ENCODE measurements around the gene SUGP2. TPM values are rescaled to one million over a fixed set of nuclear protein-coding genes. Genes with fewer than 3 reads are reported as not detected.

Gene SUGP2
- total RNA-seq, 1 donor from 2014 or later: 19.8 TPM

DNA sequence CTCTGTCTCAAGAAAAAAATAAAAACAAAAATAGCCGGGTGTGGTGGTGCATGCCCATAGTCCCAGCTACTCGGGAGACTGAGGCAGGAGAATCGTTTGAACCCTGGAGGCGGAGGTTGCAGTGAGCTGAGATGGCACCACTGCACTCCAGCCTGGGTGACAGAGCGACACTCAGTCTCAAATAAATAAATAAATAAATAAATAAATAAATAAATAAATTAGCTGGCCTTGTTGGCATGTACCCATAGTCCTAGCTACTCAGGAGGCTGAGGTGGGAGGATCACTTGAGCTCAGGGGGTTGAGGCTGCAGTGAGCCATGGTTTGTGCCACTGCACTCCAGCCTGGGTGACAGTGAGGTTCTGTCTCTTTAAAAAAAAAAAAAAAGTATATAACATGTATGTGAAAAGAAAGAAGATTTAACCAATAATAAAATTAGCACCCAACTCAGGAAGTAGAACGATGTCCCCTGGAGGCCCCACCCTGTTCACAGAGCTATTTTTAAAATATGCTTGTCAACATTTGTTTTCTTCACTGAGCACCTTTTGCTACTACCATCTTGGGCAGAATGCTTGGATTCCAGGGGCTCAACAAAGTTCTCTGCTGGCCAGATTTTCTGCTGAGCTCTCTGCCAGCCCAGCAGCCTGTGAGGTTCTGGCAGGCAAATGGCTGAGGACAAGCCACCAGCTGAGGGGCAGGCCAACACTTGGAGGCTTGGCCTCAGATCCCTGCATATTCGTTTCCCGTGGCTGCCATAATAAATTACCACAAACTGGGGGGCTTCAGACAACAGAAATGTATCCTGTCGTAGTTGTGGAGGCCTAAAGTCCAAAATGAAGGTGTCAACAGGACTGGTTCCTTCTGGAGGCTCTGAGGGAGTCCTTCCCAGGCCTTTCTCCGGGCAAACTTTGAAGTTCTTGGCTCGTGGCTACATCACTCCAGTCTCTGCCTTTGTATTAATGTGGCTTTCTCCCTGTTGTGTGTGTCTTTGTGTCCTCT, 35.6 kb upstream of the SUGP2 start:
- H3K4me3 ChIP-seq (ENCODE audit: low read length in 3 of 3): peak overlapping the region in 2 of 3 donors; percentile 21 to 45
- H3K27me3 ChIP-seq (ENCODE audit: control insufficient read depth in 3 of 3, insufficient read depth in 3 of 3, low read length in 3 of 3): no peaks in the 10 kb centered on the region
- peaks cover 0 to 6% (median 2%) of the 10 kb centered on the region in 3 donors for H3K36me3 ChIP-seq (ENCODE audit: control insufficient read depth in 3 of 3, insufficient read depth in 3 of 3, low read length in 3 of 3)
- H3K27ac ChIP-seq (ENCODE audit: low read depth, low read length): peak overlapping the region; percentile 77
- peaks cover 38 to 52% (median 43%) of the 10 kb centered on the region in 3 donors for H3K4me1 ChIP-seq (ENCODE audit: control insufficient read depth in 3 of 3, insufficient read depth in 3 of 3, low read length in 3 of 3)
- H3K9me3 ChIP-seq (ENCODE audit: control insufficient read depth in 3 of 3, low read length in 3 of 3): no peaks in the 10 kb centered on the region
- peak overlapping the region; percentile 20 to 54 (median 38) for H3K9ac ChIP-seq (ENCODE audit: low read depth in 1 of 3, low read length in 3 of 3)

DNA sequence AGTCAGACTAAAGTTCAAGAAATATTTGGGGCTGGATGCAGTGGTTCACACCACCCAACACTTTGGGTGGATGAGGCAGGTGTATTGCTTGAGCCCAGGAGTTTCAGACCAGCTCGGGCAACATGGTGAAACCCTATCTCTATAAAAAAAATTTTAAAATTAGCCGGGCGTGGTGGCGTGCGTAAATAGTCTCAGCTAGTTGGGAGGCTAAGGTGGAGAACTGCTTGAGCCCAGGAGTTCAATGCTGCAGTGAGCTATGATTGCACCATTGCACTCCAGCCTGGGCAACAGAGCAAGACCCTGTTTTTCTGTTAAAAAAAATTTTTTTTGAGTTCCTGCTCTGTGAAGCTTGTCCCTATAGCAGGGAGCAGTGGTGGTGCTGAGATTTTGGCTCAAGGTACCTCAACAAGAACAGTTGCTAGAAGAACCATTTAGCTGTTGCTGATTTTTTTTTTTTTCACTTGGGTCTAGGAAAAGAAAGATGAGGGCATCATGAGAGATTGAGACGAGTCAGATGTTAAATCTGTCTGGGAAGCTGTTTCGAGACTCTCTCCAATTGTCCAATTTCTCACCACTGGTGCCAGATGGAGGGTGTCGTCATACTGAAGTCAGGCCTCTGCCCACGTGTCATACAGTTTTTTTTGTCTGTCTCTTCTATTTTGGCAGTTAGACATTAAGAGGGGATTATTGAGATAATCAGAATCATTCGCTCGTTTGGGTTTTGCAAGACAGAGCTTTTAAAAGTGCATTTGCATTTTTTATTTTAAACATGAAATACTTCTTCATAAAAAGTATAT, 34.2 kb upstream of the SUGP2 start:
- no peak overlapping the region for H3K4me3 ChIP-seq (ENCODE audit: low read length in 3 of 3)
- H3K9me3 ChIP-seq (ENCODE audit: control insufficient read depth in 3 of 3, low read length in 3 of 3): no peaks in the 10 kb centered on the region
- no peaks in the 10 kb centered on the region for H3K27me3 ChIP-seq (ENCODE audit: control insufficient read depth in 3 of 3, insufficient read depth in 3 of 3, low read length in 3 of 3)
- H3K4me1 ChIP-seq (ENCODE audit: control insufficient read depth in 3 of 3, insufficient read depth in 3 of 3, low read length in 3 of 3): peaks cover 42 to 53% (median 44%) of the 10 kb centered on the region in 3 donors
- peak overlapping the region; percentile 64 for H3K27ac ChIP-seq (ENCODE audit: low read depth, low read length)
- H3K36me3 ChIP-seq (ENCODE audit: control insufficient read depth in 3 of 3, insufficient read depth in 3 of 3, low read length in 3 of 3): peaks cover 0 to 6% (median 2%) of the 10 kb centered on the region in 3 donors
- peak overlapping the region in 2 of 3 donors; percentile 9 to 51 for H3K9ac ChIP-seq (ENCODE audit: low read depth in 1 of 3, low read length in 3 of 3)

DNA sequence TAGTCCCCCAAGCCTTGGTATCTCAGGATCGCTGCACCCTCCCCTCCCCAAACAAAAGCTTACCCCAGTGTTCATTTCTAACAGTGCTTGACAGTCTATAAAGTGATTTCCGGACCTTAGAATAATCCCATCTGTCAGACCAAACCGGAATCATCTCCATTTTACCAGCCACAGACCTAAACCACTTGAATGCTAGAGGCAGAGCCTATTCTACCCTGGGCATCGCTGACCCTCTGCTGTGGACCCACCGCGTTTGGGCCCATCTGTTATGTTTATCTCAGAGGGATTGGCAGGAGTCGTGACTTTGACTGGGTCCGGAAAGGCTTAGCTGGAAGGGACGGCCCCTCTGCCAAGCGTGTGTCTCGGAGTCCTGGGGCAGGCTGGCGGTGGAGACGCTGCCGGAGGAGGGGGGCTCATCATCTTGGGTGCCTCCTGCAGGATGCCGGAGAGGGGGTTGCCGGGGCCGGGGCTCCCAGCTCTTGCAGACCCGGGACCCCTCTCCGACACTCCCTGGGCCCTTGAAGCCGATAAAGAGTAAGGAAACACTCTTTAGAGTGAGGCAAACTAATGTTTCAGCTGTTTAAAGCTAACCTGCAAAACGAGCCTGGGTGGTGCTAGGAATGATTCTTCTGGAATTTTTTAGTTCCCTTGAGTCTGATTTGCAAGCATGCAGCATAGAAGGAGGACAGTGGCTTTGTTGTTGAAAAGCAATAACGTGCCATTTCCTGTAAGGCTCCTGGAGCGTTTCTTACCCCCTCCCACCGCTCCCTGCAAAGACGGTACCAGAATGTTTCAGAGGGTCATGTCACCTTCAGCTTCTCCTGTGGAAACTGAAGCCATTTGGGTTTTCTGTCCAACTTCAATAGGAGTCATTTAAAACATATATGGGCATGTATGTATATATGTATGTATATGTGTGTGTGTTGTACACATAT, 31.8 kb upstream of the SUGP2 start:
- H3K27ac ChIP-seq (ENCODE audit: low read depth, low read length): peak overlapping the region; percentile 75
- H3K4me3 ChIP-seq (ENCODE audit: low read length in 3 of 3): peak overlapping the region; percentile 91 to 93 (median 91)
- H3K9me3 ChIP-seq (ENCODE audit: control insufficient read depth in 3 of 3, low read length in 3 of 3): no peaks in the 10 kb centered on the region
- H3K4me1 ChIP-seq (ENCODE audit: control insufficient read depth in 3 of 3, insufficient read depth in 3 of 3, low read length in 3 of 3): peaks cover 64 to 72% (median 65%) of the 10 kb centered on the region in 3 donors
- no peaks in the 10 kb centered on the region for H3K27me3 ChIP-seq (ENCODE audit: control insufficient read depth in 3 of 3, insufficient read depth in 3 of 3, low read length in 3 of 3)
- H3K36me3 ChIP-seq (ENCODE audit: control insufficient read depth in 3 of 3, insufficient read depth in 3 of 3, low read length in 3 of 3): peaks cover 0 to 2% (median 0%) of the 10 kb centered on the region in 3 donors
- H3K9ac ChIP-seq (ENCODE audit: low read depth in 1 of 3, low read length in 3 of 3): peak overlapping the region; percentile 80 to 91 (median 85)

DNA sequence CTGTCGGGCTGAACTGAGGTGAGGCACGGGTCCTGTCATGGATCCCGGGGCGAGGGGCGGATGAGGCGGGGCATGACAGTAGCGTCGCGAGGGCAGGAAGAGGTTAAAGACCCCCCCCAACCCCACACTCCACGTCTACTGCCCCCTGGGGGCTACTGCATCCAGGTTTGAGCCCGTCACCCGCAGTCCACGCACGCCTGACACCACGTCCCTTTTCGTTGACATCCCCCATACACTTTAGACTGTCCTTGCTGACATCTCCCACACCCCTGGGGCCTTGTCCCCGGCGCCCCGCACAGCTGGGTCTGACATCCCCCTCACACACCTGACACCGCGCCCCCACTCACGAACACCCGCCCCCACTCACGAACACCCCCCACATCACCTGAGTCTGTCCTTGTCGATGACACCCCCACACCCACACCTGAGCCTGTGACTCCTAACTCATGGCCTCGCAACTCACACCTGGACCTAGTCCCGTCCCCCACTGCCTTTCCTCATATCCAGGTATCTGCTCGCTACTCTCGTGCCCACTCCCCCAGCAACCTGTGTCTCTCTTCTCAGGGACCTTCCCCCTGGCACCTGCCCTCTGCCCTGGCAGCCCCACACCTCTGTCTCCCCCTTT, 30.9 kb upstream of the SUGP2 start:
- Histone ChIP-seq H3K4me1 (ENCODE audit: control insufficient read depth in 3 of 3, insufficient read depth in 3 of 3, low read length in 3 of 3) (peaks cover 68 to 76% (median 71%) of the 10 kb centered on the region in 3 donors), H3K4me3 (ENCODE audit: low read length in 3 of 3) (peak overlapping the region; percentile 91 to 93 (median 91)), H3K27me3 (ENCODE audit: control insufficient read depth in 3 of 3, insufficient read depth in 3 of 3, low read length in 3 of 3) (no peaks in the 10 kb centered on the region), H3K9ac (ENCODE audit: low read depth in 1 of 3, low read length in 3 of 3) (peak overlapping the region; percentile 80 to 91 (median 85)), H3K9me3 (ENCODE audit: control insufficient read depth in 3 of 3, low read length in 3 of 3) (no peaks in the 10 kb centered on the region), H3K36me3 (ENCODE audit: control insufficient read depth in 3 of 3, insufficient read depth in 3 of 3, low read length in 3 of 3) (peaks cover 0 to 2% (median 0%) of the 10 kb centered on the region in 3 donors), H3K27ac (ENCODE audit: low read depth, low read length) (peak overlapping the region; percentile 75)

DNA sequence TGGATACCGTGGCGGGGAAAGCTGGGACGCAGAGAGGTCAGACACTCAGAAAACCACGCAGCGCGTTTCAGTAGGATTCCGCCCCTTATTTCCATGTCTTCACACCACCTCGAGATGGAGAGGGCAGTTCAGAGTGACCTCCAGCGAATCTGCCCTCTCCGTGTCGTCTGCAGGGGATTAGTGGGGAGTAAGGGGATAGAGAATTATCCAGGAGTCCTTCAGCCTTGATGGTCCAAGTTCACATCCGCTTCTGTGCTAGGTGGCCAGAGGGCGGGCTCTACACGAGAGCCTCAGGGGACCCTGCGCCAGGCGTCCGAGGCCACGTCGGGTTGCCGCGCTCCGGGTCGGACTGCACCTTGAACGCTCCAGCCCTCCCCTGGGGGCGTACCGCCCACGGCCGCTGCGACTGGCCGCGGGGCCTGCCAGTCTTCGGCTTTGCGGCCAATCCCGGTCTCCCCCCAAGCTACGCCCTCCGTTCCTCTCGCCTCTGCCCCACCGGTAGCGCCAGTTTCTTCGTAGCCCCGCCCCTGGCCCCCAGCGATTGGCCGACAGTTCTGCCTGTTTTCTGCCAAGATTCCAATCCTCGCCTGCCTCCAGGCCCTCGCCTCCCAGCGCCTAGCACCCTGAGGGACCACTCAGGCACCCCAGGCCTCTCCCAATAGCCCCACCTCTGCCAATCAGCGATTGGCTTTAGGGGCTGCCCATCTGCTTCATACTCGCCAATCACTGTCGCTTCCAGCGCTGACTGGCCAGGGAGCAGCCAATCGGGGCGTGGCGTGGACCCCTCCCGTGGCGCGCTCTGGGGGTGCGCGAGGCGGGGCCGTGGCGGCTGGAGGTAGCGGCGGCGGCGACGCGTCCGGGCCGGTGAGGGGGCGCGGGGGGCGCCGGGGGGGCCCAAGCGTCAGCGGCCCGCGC, 30.1 kb upstream of the SUGP2 start, which contains the start of gene SLC25A42:
Gene SLC25A42 (plus strand): TSS at position 812 of the 915 bp plus-strand sequence. CDS start 32,131 bp downstream, outside the sequence.
- H3K4me1 ChIP-seq (ENCODE audit: control insufficient read depth in 3 of 3, insufficient read depth in 3 of 3, low read length in 3 of 3): peaks cover 71 to 76% (median 71%) of the 10 kb centered on the region in 3 donors
- H3K9ac ChIP-seq (ENCODE audit: low read depth in 1 of 3, low read length in 3 of 3): peak within 1 kb of the TSS; percentile 80 to 91 (median 85)
- peaks cover 0 to 2% (median under 1%) of the 10 kb centered on the region in 3 donors for H3K36me3 ChIP-seq (ENCODE audit: control insufficient read depth in 3 of 3, insufficient read depth in 3 of 3, low read length in 3 of 3)
- peak within 1 kb of the TSS; percentile 85 for H3K27ac ChIP-seq (ENCODE audit: low read depth, low read length)
- no peaks in the 10 kb centered on the region for H3K9me3 ChIP-seq (ENCODE audit: control insufficient read depth in 3 of 3, low read length in 3 of 3)
- H3K4me3 ChIP-seq (ENCODE audit: low read length in 3 of 3): peak within 1 kb of the TSS; percentile 91 to 93 (median 91)
- H3K27me3 ChIP-seq (ENCODE audit: control insufficient read depth in 3 of 3, insufficient read depth in 3 of 3, low read length in 3 of 3): no peaks in the 10 kb centered on the region

DNA sequence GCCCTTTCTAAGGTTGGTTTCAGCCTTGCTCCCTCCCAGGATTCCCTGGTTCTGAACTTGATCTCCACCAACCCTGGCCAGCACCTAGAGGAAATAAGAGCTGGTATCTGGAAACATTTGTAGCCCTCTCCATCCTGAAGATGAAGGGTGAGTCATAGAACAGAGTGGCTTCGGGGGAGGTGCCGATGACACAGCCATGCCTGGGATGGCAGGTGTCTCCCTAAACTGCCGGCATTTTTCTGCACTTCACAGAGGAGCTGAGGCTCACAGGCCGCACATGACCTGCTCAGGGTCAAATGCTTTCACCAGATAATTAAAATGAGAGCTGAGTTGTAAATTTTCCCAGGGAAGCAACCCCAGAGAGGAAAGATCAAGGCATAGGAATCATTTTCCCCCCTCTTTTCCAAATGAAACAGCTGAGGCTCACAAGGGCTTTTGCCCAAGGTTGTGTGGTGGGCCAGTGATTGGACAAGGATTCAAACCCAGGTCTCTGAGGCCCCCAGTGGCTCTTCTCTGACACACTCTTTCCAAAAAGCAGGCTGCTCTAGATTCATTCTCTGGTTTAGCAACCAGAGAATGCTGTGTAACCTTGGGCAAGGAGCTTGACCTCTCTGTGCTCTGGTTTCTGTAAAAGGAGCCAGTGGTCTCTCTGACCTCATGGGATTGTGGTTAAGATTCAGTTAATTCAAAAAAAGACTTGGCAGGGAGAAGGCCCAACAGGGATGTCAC, 29.3 kb upstream of the SUGP2 start:
- H3K27me3 ChIP-seq (ENCODE audit: control insufficient read depth in 3 of 3, insufficient read depth in 3 of 3, low read length in 3 of 3): no peaks in the 10 kb centered on the region
- H3K4me1 ChIP-seq (ENCODE audit: control insufficient read depth in 3 of 3, insufficient read depth in 3 of 3, low read length in 3 of 3): peaks cover 70 to 71% (median 70%) of the 10 kb centered on the region in 3 donors
- H3K9ac ChIP-seq (ENCODE audit: low read depth in 1 of 3, low read length in 3 of 3): peak overlapping the region; percentile 70 to 83 (median 76)
- H3K36me3 ChIP-seq (ENCODE audit: control insufficient read depth in 3 of 3, insufficient read depth in 3 of 3, low read length in 3 of 3): peaks cover 0 to 6% (median 2%) of the 10 kb centered on the region in 3 donors
- H3K4me3 ChIP-seq (ENCODE audit: low read length in 3 of 3): peak overlapping the region; percentile 80
- H3K27ac ChIP-seq (ENCODE audit: low read depth, low read length): peak overlapping the region; percentile 85
- no peaks in the 10 kb centered on the region for H3K9me3 ChIP-seq (ENCODE audit: control insufficient read depth in 3 of 3, low read length in 3 of 3)

DNA sequence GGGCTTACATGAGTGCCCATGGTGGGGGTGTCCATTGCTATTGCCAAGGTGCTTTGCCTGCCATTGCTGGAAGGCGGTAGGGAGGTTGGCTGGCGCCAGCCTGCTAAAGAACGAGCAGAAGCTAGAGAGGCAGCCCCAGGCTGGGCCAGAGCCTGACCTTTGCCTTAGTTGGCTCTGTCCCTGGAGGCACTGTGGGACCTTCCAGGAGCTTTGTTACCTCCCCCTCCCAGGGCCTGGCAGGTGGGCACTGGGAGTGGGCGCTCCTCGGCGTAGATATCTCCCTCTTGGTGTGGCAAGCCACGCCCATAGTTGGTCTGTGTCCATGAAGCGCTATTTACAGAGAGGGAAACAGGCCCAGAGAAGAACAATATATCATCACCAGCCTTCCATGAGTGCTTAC, 28.2 kb upstream of the SUGP2 start:
- Histone ChIP-seq H3K4me1 (ENCODE audit: control insufficient read depth in 3 of 3, insufficient read depth in 3 of 3, low read length in 3 of 3) (peaks cover 59 to 60% (median 59%) of the 10 kb centered on the region in 3 donors), H3K9ac (ENCODE audit: low read depth in 1 of 3, low read length in 3 of 3) (peak overlapping the region; percentile 8 to 83 (median 51)), H3K27ac (ENCODE audit: low read depth, low read length) (peak overlapping the region; percentile 85), H3K4me3 (ENCODE audit: low read length in 3 of 3) (peak overlapping the region in 2 of 3 donors; percentile 29 to 65), H3K27me3 (ENCODE audit: control insufficient read depth in 3 of 3, insufficient read depth in 3 of 3, low read length in 3 of 3) (no peaks in the 10 kb centered on the region), H3K9me3 (ENCODE audit: control insufficient read depth in 3 of 3, low read length in 3 of 3) (no peaks in the 10 kb centered on the region), H3K36me3 (ENCODE audit: control insufficient read depth in 3 of 3, insufficient read depth in 3 of 3, low read length in 3 of 3) (peaks cover 7 to 16% (median 10%) of the 10 kb centered on the region in 3 donors)

Data from skeletal muscle tissue (tissue), 4 donors.